Activated CD4-positive, alpha-beta T cell treated with anti-CD3 and anti-CD28 coated beads, Interleukin-2, amount 10 ng/mL, durations not matched to agents 24 days and 14 days (primary cell): ENCODE data around the gene PKIG. TPM values are rescaled to one million over a fixed set of nuclear protein-coding genes. Genes with fewer than 3 reads are reported as not detected.

Experiments used
- DNase-seq: peaks from one replicate; pipeline ENCODE4 v3.0.0; 2022
- H3K27ac Mint-ChIP-seq: one replicate; pipeline ENCODE4 v1.8.0; 2022; ENCODE audit warnings: mild to moderate bottlenecking, mixed read lengths
- H3K27me3 Mint-ChIP-seq: one replicate; pipeline ENCODE4 v1.8.0; 2022; ENCODE audit warnings: mixed read lengths
- H3K36me3 Mint-ChIP-seq: one replicate; pipeline ENCODE4 v1.8.0; 2022; ENCODE audit warnings: low read depth, mild to moderate bottlenecking, mixed read lengths
- H3K4me1 Mint-ChIP-seq: one replicate; pipeline ENCODE4 v1.8.0; 2021; ENCODE audit warnings: mixed read lengths
- H3K4me3 Mint-ChIP-seq: one replicate; pipeline ENCODE4 v1.8.0; 2022; ENCODE audit warnings: mild to moderate bottlenecking, moderate library complexity, mixed read lengths
- H3K9me3 Mint-ChIP-seq: one replicate; pipeline ENCODE4 v1.8.0; 2021; ENCODE audit warnings: mixed read lengths
- intact Hi-C: fragments of 100-400 bp; cut with micrococcal nuclease; formaldehyde crosslinking; loops from one replicate; pipeline ENCODE4 v1.15.1; 2023
- total RNA-seq: library from RNA; stranded (reverse); gene quantifications from 2 replicates; pipeline ENCODE4 v1.2.3, GENCODE V29; 2022

PKIG gene
- total RNA-seq, 1 donor from 2014 or later: 1.7 TPM

DNA sequence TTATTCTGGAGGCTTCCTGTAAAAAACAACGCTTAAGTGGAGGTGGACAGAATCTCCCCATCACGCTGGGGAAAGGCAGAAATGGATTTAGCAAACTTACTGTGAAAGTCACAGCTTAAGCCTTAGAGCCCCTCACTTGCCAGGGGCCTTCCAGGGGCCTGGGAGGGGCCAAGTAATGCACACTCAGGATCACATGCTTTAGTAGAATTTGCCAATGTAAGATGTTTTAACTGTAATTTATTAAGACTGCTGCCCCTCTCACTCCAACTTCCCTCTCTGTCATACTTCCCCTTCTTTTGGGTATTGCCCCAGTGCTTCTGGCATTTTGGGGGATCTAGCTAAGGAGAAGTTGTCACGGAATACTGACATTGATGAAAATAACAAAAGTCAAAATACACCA lies 81.8 kb downstream of the PKIG start:
- no peak for DNase-seq
- Mint-ChIP-seq H3K27ac (no peak overlapping the region), H3K4me3 (no peak overlapping the region), H3K9me3 (peaks cover 6% of the 10 kb centered on the region), H3K36me3 (peaks cover 26% of the 10 kb centered on the region), H3K27me3 (no peaks in the 10 kb centered on the region), H3K4me1 (peaks cover 15% of the 10 kb centered on the region)
- intact Hi-C loops: no loop called here

DNA sequence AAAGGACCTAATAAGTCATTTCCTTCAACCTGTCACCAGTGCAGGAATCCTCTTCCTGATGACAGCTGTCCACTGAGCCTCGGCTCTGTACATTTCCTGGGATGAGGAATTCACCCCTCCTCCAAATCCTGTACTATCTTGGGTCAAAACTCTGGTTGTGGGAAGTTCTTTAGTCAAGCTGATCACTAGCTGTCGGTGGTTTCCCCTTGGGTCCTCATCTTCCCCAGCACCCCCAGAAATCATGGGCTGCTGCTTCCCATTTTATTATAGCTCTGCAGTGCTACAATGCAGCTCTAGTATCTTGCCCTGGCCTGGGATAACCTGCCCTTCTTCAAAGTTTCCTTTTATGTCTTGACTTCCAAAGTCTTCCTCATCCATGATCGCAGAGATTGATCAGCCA lies 83.7 kb downstream of the PKIG start:
- Mint-ChIP-seq H3K36me3 (peaks cover 12% of the 10 kb centered on the region), H3K27ac (no peak overlapping the region), H3K9me3 (no peaks in the 10 kb centered on the region), H3K4me3 (no peak overlapping the region), H3K4me1 (peaks cover 23% of the 10 kb centered on the region), H3K27me3 (no peaks in the 10 kb centered on the region)
- intact Hi-C loops: no loop called here
- no peak for DNase-seq

Other genes with a start within 250 kb of the PKIG start
- gene R3HDML, start 245.5 kb upstream of the PKIG start, total RNA-seq: not detected in 2 replicates
- not detected in 2 replicates for gene HNF4A, start 226.9 kb upstream of the PKIG start, total RNA-seq
- gene TTPAL, start 106.7 kb upstream of the PKIG start, total RNA-seq: 22.6 and 23.2 TPM in 2 replicates
- gene SERINC3, start 60.5 kb upstream of the PKIG start, total RNA-seq: 47.1 and 49.6 TPM in 2 replicates
- 43.7 and 44.5 TPM in 2 replicates for gene ADA, start 69.1 kb downstream of the PKIG start, total RNA-seq
- not detected in 2 replicates for gene CCN5, start 132.8 kb downstream of the PKIG start, total RNA-seq
- gene KCNK15, start 163.3 kb downstream of the PKIG start, total RNA-seq: 0.44 and 0.76 TPM in 2 replicates
- not detected in 2 replicates for gene RIMS4, start 228.0 kb downstream of the PKIG start, total RNA-seq